Activated CD4-positive, CD25-positive, alpha-beta regulatory T cell treated with anti-CD3 and anti-CD28 coated beads, Interleukin-2, amount 50 U/mL, for 72 hours (primary cell): Measurements from ENCODE around the gene TMEM80.

Experiments
- DNase-seq: peaks from one replicate; pipeline ENCODE4 v3.0.0; 2021

Gene TMEM80

GRCh38 chr11:748007-748359 is 52.4 kb downstream of the TMEM80 start:
- no peak for DNase-seq

DNA sequence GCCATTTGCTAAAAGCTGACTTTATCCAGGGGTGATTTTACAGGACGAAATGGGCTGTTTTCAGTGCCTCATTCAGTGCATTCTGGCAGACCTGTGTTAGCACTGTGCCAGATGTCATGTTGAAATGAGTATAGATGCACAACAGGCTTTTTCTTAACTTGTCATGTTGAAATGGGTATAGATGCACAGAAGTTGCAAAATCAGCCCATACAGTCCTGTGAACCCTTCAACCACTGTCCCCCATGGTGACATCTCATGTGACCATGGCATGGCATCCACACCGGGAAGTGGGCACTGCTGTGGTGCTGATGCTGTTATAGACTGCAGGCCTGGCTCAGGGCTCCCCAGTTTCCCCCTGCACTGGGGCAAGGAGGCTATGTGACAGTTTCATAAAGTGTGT is 54.1 kb downstream of the TMEM80 start:
- no peak for DNase-seq
